ENCODE data around the gene PPIP5K1.

The PPIP5K1 gene

DNA sequence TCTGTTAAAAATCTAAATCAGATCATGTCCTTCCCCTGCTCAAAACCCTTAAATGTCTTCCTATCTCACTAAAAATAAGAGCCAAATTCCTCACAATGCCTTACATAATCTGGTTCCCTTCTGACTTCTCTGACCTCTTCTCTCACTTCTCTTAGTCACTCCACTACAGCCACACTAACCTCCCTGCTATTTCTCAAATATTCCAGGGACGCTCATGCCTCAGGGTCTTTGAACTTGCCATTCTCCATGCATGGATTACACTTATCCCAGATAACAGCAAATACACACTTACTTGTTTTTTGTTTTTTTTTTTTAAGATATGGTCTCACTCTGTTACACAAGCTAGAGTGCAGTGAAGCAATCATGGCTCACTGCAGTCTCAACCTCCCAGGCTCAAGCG is 105.6 kb downstream of the PPIP5K1 start:
- DNase-seq = no peak
